ENCODE data around the gene AP2S1.
"Not testable (repeated sequence)": the region's sequence is repeated elsewhere in the genome, so short reads cannot be mapped to it uniquely, and the experiment has no call there.

AP2S1 gene

GRCh38 chr19:46840498-46840942, 10.1 kb downstream of the AP2S1 start:
- DNase-seq (ENCODE audit: low spot score), result peak; percentile 70

- no peak for DNase-seq (ENCODE audit: low spot score)
These were observed 10.7 kb downstream of the AP2S1 start for GRCh38 chr19:46839752-46840497.

- no peak for DNase-seq (ENCODE audit: low spot score)
These were observed 12.5 kb downstream of the AP2S1 start for GRCh38 chr19:46838160-46838559.

- DNase-seq (ENCODE audit: low spot score), result no peak
These were observed 15.7 kb downstream of the AP2S1 start for GRCh38 chr19:46834984-46835383.

GRCh38 chr19:46834121-46834520, 16.5 kb downstream of the AP2S1 start:
- DNase-seq (ENCODE audit: low spot score), result no peak

- no peak for DNase-seq (ENCODE audit: low spot score)
These were observed 19.8 kb downstream of the AP2S1 start for GRCh38 chr19:46830864-46831263.

- no peak for DNase-seq (ENCODE audit: low spot score)
These were observed 22.2 kb downstream of the AP2S1 start for GRCh38 chr19:46828484-46828883.

GRCh38 chr19:46825731-46826055, 25.0 kb downstream of the AP2S1 start:
- DNase-seq (ENCODE audit: low spot score), result no peak

- DNase-seq (ENCODE audit: low spot score), result no peak
These were observed 25.5 kb downstream of the AP2S1 start for GRCh38 chr19:46824890-46825730.

GRCh38 chr19:46823049-46823448, 27.6 kb downstream of the AP2S1 start:
- no peak for DNase-seq (ENCODE audit: low spot score)

- DNase-seq (ENCODE audit: low spot score), result not testable (repeated sequence)
These were observed 28.2 kb downstream of the AP2S1 start for GRCh38 chr19:46822410-46822787.

GRCh38 chr19:46821512-46822409, 28.9 kb downstream of the AP2S1 start:
- no peak for DNase-seq (ENCODE audit: low spot score)

- DNase-seq (ENCODE audit: low spot score), result no peak
These were observed 31.8 kb downstream of the AP2S1 start for GRCh38 chr19:46818812-46819211.

GRCh38 chr19:46815833-46816627, 34.6 kb downstream of the AP2S1 start:
- no peak for DNase-seq (ENCODE audit: low spot score)

- DNase-seq (ENCODE audit: low spot score), result no peak
These were observed 36.7 kb downstream of the AP2S1 start for GRCh38 chr19:46813839-46814358.

- no peak for DNase-seq (ENCODE audit: low spot score)
These were observed 37.4 kb downstream of the AP2S1 start for GRCh38 chr19:46812977-46813838.

- DNase-seq (ENCODE audit: low spot score), result no peak
These were observed 40.9 kb downstream of the AP2S1 start for GRCh38 chr19:46809534-46810272.

GRCh38 chr19:46806656-46807055, 44.0 kb downstream of the AP2S1 start:
- DNase-seq (ENCODE audit: low spot score), result no peak

GRCh38 chr19:46804432-46804831, 46.2 kb downstream of the AP2S1 start:
- not testable (repeated sequence) for DNase-seq (ENCODE audit: low spot score)

- DNase-seq (ENCODE audit: low spot score), result no peak
These were observed 47.1 kb downstream of the AP2S1 start for GRCh38 chr19:46803555-46803954.

Measured in HuH-7 (cell line).